DND-41 (cell line): Measurements from ENCODE around the gene MYRIP.

ENCODE experiments used
- ATAC-seq: fragments of 200-7000 bp; cut with Tn5 transposase; 3 replicates; pipeline ENCODE4 v1.9.1; 2021; ENCODE audit warnings: low read depth; ENCODE audit not compliant: insufficient read depth
- DNase-seq: peaks from one replicate; pipeline ENCODE4 v3.0.0-alpha.2; 2020
- H2AFZ ChIP-seq: 2 replicates; pipeline ENCODE4 v1.6.0; 2012; ENCODE audit warnings: low read depth, low read length
- H3K27ac ChIP-seq: 2 replicates; pipeline ENCODE4 v1.5.1; 2012; ENCODE audit warnings: low read length, inconsistent platforms
- H3K27me3 ChIP-seq: fragments of 200-600 bp; sonication (generic); 2 replicates; pipeline ENCODE4 v1.6.0; 2012; ENCODE audit warnings: low read length, mild to moderate bottlenecking, inconsistent platforms; ENCODE audit not compliant: insufficient read depth, poor library complexity
- H3K36me3 ChIP-seq: 2 replicates; pipeline ENCODE4 v1.5.1; 2012; ENCODE audit warnings: low read length, inconsistent platforms; ENCODE audit not compliant: insufficient read depth
- H3K4me1 ChIP-seq: 2 replicates; pipeline ENCODE4 v1.5.1; 2012; ENCODE audit warnings: mild to moderate bottlenecking, low read length; ENCODE audit not compliant: insufficient read depth
- H3K4me2 ChIP-seq: 2 replicates; pipeline ENCODE4 v1.6.0; 2012; ENCODE audit warnings: mild to moderate bottlenecking, moderate library complexity, low read length, inconsistent platforms; ENCODE audit not compliant: insufficient read depth
- H3K4me3 ChIP-seq, 2 experiments: fragments of 200-600 bp in 1 of 2; shearing (Covaris generic) in 1 of 2; 2 replicates each; pipeline ENCODE4 v1.5.1; 2012 to 2016; ENCODE audit warnings: inconsistent platforms in 2 of 2, low read length in 2 of 2, mild to moderate bottlenecking in 2 of 2, low read depth in 1 of 2, moderate library complexity in 1 of 2
- H3K79me2 ChIP-seq: 2 replicates; pipeline ENCODE4 v1.6.0; 2012; ENCODE audit warnings: low read length, inconsistent platforms; ENCODE audit not compliant: insufficient read depth
- H3K9ac ChIP-seq: 2 replicates; pipeline ENCODE4 v1.6.0; 2012; ENCODE audit warnings: low read depth, mild to moderate bottlenecking, inconsistent platforms, low read length, moderate library complexity
- H3K9me3 ChIP-seq: 2 replicates; pipeline ENCODE4 v1.5.1; 2012; ENCODE audit warnings: low read length, moderate library complexity, mild to moderate bottlenecking, inconsistent platforms; ENCODE audit not compliant: insufficient read depth, severe bottlenecking
- H4K20me1 ChIP-seq: 2 replicates; pipeline ENCODE4 v1.6.0; 2012; ENCODE audit warnings: low read length; ENCODE audit not compliant: insufficient read depth
- EZH2 ChIP-seq: IDR thresholded peaks from 3 replicates; pipeline ENCODE4 v1.6.1; 2012; ENCODE audit warnings: borderline replicate concordance, low read depth, mild to moderate bottlenecking, moderate library complexity, low read length, inconsistent platforms; ENCODE audit not compliant: severe bottlenecking
- TF ChIP-seq, protein P1 (sequence below): IDR thresholded peaks from 2 replicates; pipeline ENCODE4 v1.5.1; 2012; ENCODE audit warnings: borderline replicate concordance, low read length, moderate library complexity, mild to moderate bottlenecking; ENCODE audit not compliant: poor library complexity, severe bottlenecking; ENCODE audit errors: extremely low read depth

MYRIP gene

DNA sequence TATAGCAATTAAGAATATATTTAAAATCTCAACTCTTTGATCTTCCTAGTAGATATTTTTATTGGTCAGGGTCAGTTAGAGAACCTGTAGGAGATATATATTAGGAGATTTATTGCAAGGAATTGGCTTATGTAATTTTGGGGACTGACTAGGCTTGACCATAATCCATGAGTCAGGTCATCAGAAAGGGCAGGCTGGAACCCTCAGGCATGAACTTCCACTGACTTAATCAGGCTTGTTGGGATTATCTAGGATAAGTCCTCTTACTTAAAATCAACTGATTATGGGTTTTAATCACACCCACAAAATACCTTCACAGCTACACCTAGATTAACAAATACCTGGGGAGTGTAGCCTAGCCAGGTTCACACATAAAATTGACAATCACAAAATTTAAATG lies 156.1 kb downstream of the MYRIP start:
- Histone ChIP-seq H3K9me3 (no peaks in the 10 kb centered on the region), H3K4me1 (no peaks in the 10 kb centered on the region), H3K9ac (no peak overlapping the region), H3K4me3 (no peak overlapping the region), H3K4me2 (no peak overlapping the region), H3K36me3 (no peaks in the 10 kb centered on the region), H4K20me1 (no peaks in the 10 kb centered on the region), H3K27ac (no peak overlapping the region), H3K27me3 (peaks cover 6% of the 10 kb centered on the region), H3K79me2 (no peaks in the 10 kb centered on the region), H2AFZ (no peak overlapping the region)
- ATAC-seq = no peak
- TF ChIP-seq, protein P1, sequence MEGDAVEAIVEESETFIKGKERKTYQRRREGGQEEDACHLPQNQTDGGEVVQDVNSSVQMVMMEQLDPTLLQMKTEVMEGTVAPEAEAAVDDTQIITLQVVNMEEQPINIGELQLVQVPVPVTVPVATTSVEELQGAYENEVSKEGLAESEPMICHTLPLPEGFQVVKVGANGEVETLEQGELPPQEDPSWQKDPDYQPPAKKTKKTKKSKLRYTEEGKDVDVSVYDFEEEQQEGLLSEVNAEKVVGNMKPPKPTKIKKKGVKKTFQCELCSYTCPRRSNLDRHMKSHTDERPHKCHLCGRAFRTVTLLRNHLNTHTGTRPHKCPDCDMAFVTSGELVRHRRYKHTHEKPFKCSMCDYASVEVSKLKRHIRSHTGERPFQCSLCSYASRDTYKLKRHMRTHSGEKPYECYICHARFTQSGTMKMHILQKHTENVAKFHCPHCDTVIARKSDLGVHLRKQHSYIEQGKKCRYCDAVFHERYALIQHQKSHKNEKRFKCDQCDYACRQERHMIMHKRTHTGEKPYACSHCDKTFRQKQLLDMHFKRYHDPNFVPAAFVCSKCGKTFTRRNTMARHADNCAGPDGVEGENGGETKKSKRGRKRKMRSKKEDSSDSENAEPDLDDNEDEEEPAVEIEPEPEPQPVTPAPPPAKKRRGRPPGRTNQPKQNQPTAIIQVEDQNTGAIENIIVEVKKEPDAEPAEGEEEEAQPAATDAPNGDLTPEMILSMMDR = no peak
- TF ChIP-seq EZH2 = no peak
- no peak for DNase-seq

DNA sequence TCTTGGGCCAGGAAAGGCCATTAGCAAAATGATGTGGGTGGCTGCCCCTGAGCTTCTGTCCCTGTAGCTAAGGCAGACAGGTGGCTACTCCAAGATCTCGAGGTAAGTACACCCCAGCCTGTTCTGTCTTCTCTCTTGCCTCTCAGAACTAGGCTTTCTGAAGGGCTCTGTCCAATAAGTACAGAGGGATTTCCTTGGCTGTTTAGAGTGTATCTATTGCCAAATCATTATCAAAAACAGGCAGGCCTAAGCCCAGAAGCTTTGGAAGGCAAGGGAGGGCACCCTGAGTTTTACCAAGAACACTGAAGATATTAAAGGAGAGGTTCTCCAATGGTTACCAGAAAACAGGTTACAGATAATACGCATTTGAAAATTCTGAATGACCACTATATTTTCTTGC lies 156.6 kb downstream of the MYRIP start:
- Histone ChIP-seq H2AFZ (no peak overlapping the region), H3K27ac (no peak overlapping the region), H3K4me2 (no peak overlapping the region), H4K20me1 (no peaks in the 10 kb centered on the region), H3K9ac (no peak overlapping the region), H3K36me3 (no peaks in the 10 kb centered on the region), H3K79me2 (no peaks in the 10 kb centered on the region), H3K27me3 (peaks cover 6% of the 10 kb centered on the region), H3K4me3 (no peak overlapping the region), H3K4me1 (no peaks in the 10 kb centered on the region), H3K9me3 (no peaks in the 10 kb centered on the region)
- TF ChIP-seq EZH2 = no peak
- TF ChIP-seq, protein P1 = no peak
- ATAC-seq = no peak
- no peak for DNase-seq

DNA sequence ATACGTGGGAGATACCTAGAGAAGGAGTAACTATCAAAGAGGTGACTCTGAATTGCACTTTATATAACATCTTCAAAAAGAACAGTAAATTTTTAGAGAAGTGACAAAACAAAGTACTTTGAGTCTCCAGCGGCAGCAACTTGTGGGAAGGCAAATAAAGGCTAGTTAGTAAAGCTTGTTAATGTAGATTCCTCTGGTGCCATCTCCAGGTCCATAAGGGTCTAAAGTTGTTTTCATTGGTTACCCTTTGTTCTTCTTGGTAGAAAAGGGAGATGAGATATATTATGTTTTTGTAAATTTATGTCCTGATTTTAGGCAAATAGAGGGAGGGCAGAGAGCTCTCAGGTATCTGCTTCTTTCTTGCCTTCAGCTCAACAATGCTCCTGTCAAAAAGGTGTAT lies 161.6 kb downstream of the MYRIP start:
- H3K27ac ChIP-seq = no peak overlapping the region
- no peak overlapping the region for H3K4me2 ChIP-seq
- no peak for DNase-seq
- TF ChIP-seq, protein P1 = no peak
- TF ChIP-seq EZH2 = no peak
- no peaks in the 10 kb centered on the region for H4K20me1 ChIP-seq
- no peaks in the 10 kb centered on the region for H3K36me3 ChIP-seq
- no peak overlapping the region for H3K9ac ChIP-seq
- H3K4me1 ChIP-seq = no peaks in the 10 kb centered on the region
- ATAC-seq = no peak
- H3K27me3 ChIP-seq = no peaks in the 10 kb centered on the region
- no peak overlapping the region for H3K4me3 ChIP-seq
- H2AFZ ChIP-seq = no peak overlapping the region
- no peaks in the 10 kb centered on the region for H3K79me2 ChIP-seq
- H3K9me3 ChIP-seq = no peaks in the 10 kb centered on the region

DNA sequence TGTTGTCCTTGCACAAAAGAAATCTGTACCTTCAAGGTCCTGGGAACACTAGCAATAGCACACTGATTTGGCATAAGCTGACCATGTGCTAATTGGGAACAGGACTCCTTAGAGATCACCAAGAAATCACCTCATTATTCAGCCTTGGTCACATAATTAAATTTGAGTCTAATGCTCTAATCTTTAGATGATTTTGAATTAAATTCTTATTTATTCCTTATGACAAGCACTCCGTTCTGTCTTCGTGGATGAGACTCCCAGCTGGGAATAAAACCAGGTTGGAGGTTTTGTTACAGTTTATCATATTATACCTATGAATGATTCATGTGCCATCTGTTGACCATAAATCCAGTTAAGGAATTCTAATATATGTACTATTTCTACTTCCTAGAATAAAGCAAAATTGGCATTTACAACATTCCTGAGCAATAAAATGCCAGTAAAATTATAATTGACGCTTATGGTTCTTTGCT lies 162.2 kb downstream of the MYRIP start:
- H3K79me2 ChIP-seq = no peaks in the 10 kb centered on the region
- no peaks in the 10 kb centered on the region for H3K4me1 ChIP-seq
- H3K27ac ChIP-seq = no peak overlapping the region
- no peak for ATAC-seq
- no peaks in the 10 kb centered on the region for H3K9me3 ChIP-seq
- H3K4me2 ChIP-seq = no peak overlapping the region
- no peaks in the 10 kb centered on the region for H3K36me3 ChIP-seq
- H3K9ac ChIP-seq = no peak overlapping the region
- H4K20me1 ChIP-seq = no peaks in the 10 kb centered on the region
- no peak for TF ChIP-seq EZH2
- TF ChIP-seq, protein P1 = no peak
- DNase-seq = no peak
- H2AFZ ChIP-seq = no peak overlapping the region
- H3K27me3 ChIP-seq = no peaks in the 10 kb centered on the region
- no peak overlapping the region for H3K4me3 ChIP-seq
